ENCODE data around the gene VEGFC. TPM values are rescaled to one million over a fixed set of nuclear protein-coding genes. Genes with fewer than 3 reads are reported as not detected.

Gene VEGFC
- total and polyA plus RNA-seq, 2 experiments from 2014 or later, result 2.9 to 4.2 TPM

GRCh38 chr4:176834531-176834930 lies 41.8 kb upstream of the VEGFC start:
- H3K4me2 ChIP-seq, result no peak overlapping the region
- no peak overlapping the region for H3K4me3 ChIP-seq
- H3K9me3 ChIP-seq (ENCODE audit: low read depth), result no peaks in the 10 kb centered on the region
- DNase-seq (ENCODE audit: low spot score), result no peak
- WGBS (ENCODE audit: low lambda C conversion rate, missing lambda C conversion rate), result 79% methylated on average over 2 of the region's 2 CpGs
- no peaks in the 10 kb centered on the region for H3K36me3 ChIP-seq (replicated peaks; ENCODE audit: insufficient read depth, low read depth)
- no peaks in the 10 kb centered on the region for H3K79me2 ChIP-seq
- no peak overlapping the region for H2AFZ ChIP-seq
- no peak overlapping the region for H3K27ac ChIP-seq
- H4K20me1 ChIP-seq (ENCODE audit: insufficient read depth, poor library complexity, severe bottlenecking), result no peaks in the 10 kb centered on the region
- no peaks in the 10 kb centered on the region for H3K27me3 ChIP-seq
- H3K4me1 ChIP-seq (ENCODE audit: insufficient read depth), result no peaks in the 10 kb centered on the region
- TF ChIP-seq EZH2phosphoT487 (IDR thresholded peaks at IDR 0.05; ENCODE audit: low read depth, severe bottlenecking, unreplicated experiment), result no peak
- no peak for TF ChIP-seq EZH2 (IDR thresholded peaks at IDR 0.05; ENCODE audit: borderline replicate concordance)
- no peak for TF ChIP-seq CTCF (IDR thresholded peaks at IDR 0.05; ENCODE audit: poor library complexity)
- no peaks in the 10 kb centered on the region for H3K9me2 ChIP-seq (replicated peaks; ENCODE audit: insufficient read depth)

GRCh38 chr4:176833400-176834175 lies 40.9 kb upstream of the VEGFC start:
- Histone ChIP-seq H3K9me3 (ENCODE audit: low read depth) (no peaks in the 10 kb centered on the region), H4K20me1 (ENCODE audit: insufficient read depth, poor library complexity, severe bottlenecking) (no peaks in the 10 kb centered on the region), H2AFZ (no peak overlapping the region), H3K27ac (no peak overlapping the region), H3K4me2 (peak overlapping the region; percentile 36), H3K4me3 (no peak overlapping the region), H3K27me3 (no peaks in the 10 kb centered on the region), H3K9me2 (replicated peaks; ENCODE audit: insufficient read depth) (no peaks in the 10 kb centered on the region), H3K36me3 (replicated peaks; ENCODE audit: insufficient read depth, low read depth) (no peaks in the 10 kb centered on the region), H3K4me1 (ENCODE audit: insufficient read depth) (no peaks in the 10 kb centered on the region), H3K79me2 (no peaks in the 10 kb centered on the region)
- 42% methylated on average over 4 of the region's 4 CpGs for WGBS (ENCODE audit: low lambda C conversion rate, missing lambda C conversion rate)
- TF ChIP-seq EZH2phosphoT487 (IDR thresholded peaks at IDR 0.05; ENCODE audit: low read depth, severe bottlenecking, unreplicated experiment), result no peak
- no peak for TF ChIP-seq EZH2 (IDR thresholded peaks at IDR 0.05; ENCODE audit: borderline replicate concordance)
- TF ChIP-seq CTCF (IDR thresholded peaks at IDR 0.05; ENCODE audit: poor library complexity), result no peak
- no peak for DNase-seq (ENCODE audit: low spot score)

- DNase-seq (ENCODE audit: low spot score), result no peak
- no peaks in the 10 kb centered on the region for H3K27me3 ChIP-seq
- no peaks in the 10 kb centered on the region for H4K20me1 ChIP-seq (ENCODE audit: insufficient read depth, poor library complexity, severe bottlenecking)
- WGBS (ENCODE audit: low lambda C conversion rate, missing lambda C conversion rate), result 56% methylated on average over 6 of the region's 6 CpGs
- H3K4me3 ChIP-seq, result no peak overlapping the region
- H3K4me1 ChIP-seq (ENCODE audit: insufficient read depth), result no peaks in the 10 kb centered on the region
- no peaks in the 10 kb centered on the region for H3K9me3 ChIP-seq (ENCODE audit: low read depth)
- no peaks in the 10 kb centered on the region for H3K9me2 ChIP-seq (replicated peaks; ENCODE audit: insufficient read depth)
- H3K79me2 ChIP-seq, result no peaks in the 10 kb centered on the region
- no peak overlapping the region for H3K27ac ChIP-seq
- no peak for TF ChIP-seq EZH2 (IDR thresholded peaks at IDR 0.05; ENCODE audit: borderline replicate concordance)
- no peak for TF ChIP-seq EZH2phosphoT487 (IDR thresholded peaks at IDR 0.05; ENCODE audit: low read depth, severe bottlenecking, unreplicated experiment)
- TF ChIP-seq CTCF (IDR thresholded peaks at IDR 0.05; ENCODE audit: poor library complexity), result no peak
- H3K4me2 ChIP-seq, result no peak overlapping the region
- H2AFZ ChIP-seq, result no peak overlapping the region
- no peaks in the 10 kb centered on the region for H3K36me3 ChIP-seq (replicated peaks; ENCODE audit: insufficient read depth, low read depth)
Measured at GRCh38 chr4:176830971-176831370, 38.2 kb upstream of the VEGFC start.

Data from hepatocyte (in vitro differentiated cells).